ENCODE data around the gene PTPA.
"Not testable (repeated sequence)": the region's sequence is repeated elsewhere in the genome, so short reads cannot be mapped to it uniquely, and the experiment has no call there.

Gene PTPA

DNA sequence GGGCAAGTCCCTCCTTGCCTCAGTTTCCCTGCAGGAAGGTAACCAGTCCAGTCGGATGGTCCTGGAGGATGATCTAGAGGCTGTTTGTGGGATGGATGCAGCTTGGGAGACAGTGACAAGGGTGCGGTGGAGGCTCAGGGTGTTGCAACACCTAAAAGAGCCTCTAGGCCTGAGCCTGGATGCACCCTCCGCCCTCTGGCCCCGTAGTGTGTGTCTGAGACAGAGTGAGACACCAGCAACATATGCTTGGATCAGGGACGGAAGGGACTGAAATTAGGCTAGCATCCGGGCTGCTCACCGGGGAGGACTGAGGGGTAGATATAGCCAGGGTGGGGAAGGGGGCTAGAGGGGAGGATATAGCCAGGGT lies 1.7 kb upstream of the PTPA start:
- DNase-seq (ENCODE audit: low read depth) = no peak

DNA sequence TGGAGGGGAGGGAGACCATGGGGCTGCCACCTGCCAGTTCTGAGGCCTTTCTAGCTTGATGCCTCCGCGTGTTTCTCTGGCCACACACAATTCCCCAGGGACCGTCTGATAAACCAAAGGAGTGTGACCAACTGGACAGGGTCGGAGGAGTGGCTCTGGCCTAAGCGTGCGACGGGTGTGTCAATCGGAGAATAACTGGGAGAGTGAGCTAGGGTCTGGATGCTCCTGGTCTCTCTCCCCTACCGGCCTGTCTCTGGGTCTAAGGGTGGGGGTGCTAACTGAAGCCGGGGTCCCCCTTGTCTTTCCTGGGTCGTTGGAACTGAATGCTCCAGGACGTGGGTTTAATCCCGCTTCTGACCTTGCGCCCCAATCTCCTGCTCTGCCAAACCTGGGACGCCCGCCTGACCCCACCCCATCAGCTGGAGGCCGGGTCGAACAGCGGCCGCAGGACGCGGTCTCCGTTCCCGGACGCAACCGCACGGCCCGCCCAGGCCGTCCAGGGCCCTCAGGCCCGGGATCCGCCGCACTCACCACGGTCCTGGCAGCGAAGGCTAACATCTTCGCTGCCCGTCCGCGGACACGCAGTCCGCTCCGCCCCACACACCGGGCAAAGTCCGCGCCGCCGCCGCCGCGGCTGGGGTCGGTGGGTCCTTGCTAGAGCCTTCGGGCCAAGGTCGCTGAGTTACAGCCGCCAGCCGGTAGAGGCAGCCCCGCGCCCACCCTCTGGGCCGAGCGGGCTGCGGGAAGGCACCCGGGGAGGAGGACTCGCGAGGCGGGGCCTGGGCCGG lies 1.1 kb upstream of the PTPA start:
- DNase-seq (ENCODE audit: low read depth) = no peak

DNA sequence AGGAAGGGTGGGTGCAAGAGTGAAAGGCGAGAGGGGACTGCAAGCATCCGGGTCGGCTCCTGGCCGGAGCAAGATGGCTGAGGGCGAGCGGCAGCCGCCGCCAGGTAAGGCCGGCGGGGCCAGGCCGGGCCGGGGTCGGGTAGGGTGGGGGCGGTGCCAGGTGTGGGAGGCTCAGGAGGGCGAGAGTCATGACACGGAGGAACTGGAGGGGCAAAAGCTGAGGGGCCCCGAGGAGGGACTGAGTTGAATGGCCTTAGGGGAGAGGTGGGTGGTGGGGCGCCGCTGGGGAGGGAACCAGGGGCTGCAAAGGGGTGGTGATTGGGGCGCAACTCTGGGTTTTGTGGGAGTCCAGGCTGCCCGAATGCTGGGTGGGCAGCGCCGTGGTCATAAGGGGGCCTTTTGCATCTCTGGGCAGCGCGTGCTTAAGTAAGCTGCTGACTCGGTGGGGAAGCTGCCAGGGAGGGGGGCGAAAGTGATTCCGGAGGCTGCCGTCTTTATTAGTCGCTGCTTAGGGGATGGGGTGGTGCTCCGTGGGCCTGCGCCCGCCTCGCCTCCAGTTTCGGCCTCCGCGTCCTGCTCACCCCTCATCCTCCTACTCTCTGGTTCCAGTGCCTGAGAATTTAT lies 425 bp downstream of the PTPA start:
- no peak for DNase-seq (ENCODE audit: low read depth)

DNA sequence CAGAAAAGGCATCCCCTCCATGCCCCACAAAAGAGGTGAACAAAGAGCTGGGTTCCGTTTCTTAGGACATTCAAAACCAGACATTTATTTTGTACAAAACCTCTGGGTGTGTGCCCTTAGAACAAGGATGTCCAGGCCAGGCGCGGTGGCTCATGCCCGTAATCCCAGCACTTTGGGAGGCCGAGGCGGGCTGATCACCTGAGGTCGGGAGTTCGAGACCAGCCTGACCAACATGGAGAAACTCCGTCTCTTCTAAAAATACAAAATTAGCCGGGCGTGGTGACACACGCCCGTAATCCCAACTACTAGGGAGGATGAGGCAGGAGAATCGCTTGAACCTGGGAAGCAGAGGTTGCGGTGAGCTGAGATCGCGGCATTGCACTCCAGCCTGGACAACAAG lies 1.3 kb downstream of the PTPA start:
- not testable (repeated sequence) for DNase-seq (ENCODE audit: low read depth)

DNA sequence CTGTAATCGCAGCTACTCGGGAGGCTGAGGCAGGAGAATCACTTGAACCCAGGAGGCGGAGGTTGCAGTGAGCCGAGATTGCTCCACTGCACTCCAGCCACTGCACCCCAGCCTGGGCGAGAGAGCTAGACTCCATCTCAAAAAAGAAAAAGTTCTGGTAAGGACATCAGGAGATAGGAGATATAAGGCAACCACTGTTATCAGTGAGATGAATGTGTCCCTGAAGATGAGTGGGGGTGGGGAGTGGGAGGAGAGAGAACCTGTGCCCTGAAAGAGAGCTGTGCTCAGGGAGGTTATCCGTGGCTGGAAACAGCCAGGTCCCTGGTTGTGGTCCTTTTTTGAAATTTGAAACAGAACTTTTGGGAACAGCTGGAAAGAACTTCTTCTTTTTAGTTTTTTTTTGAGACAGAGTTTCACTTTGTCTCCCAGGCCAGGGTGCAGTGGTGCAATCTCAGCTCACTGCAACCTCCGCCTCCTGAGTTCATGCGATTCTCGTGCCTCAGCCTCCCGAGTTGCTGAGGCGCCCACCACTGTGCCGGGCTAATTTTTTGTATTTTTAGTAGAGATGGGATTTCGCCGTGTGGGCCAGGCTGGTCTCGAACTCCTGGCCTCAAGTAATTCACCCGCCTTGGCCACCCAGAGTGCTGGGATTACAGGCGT lies 2.6 kb downstream of the PTPA start:
- no peak for DNase-seq (ENCODE audit: low read depth)

DNA sequence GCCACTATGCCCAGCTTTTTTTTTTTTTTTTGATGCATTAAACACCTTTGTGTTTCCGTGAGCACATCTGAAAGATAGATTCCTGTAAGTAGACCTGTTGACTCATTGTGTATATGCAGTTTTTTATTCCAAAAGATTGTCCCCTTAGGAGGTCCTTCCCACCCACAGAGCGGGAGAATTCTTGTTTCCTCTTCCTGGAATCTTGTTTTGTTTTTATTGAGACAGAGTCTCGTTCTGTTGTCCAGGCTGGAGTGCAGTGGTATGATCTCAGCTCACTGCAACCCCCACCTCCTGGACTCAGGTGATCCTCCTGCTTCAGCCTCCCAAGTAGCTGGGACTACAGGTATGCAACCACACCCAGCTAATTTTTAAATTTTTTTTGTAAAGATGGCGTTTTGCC lies 7.6 kb downstream of the PTPA start:
- no peak for DNase-seq (ENCODE audit: low read depth)

DNA sequence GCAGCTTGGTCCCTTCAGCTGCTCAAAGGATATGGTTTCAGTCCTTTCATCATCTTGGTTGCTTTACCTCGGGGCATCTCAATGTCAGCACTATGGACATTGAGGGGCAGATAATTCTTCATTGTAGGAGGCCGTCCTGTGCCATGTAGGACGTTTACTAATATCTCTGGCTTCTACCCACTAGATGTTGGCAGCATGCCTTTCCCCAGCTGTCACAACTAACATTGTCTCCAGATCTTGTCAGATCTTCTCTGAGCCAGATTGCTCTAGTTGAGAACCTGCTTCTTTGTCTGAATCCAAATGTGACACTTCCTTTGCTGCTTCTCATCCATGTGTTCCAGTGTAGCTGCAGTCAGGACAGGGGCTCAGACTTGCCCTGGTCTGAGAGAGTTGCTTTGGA lies 10.3 kb downstream of the PTPA start:
- no peak for DNase-seq (ENCODE audit: low read depth)

DNA sequence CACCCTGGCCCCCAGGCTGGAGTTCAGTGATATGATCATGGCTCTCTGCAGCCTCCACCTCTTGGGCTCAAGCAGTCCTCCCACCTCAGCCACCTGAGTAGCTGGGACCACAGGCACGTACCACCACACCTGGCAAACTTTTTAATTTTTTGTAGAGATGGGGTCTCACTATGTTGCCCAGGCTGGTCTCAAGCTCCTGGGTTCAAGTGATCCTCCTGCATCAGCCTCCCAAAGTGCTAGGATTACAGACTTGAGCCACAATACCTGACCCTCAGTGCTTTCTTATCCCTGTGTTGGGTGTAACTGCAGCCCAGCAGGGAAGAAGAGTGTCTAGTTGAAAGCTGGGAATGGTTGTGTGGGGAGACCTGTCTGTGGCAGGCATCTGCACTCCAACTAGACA lies 10.9 kb downstream of the PTPA start:
- no peak for DNase-seq (ENCODE audit: low read depth)

DNA sequence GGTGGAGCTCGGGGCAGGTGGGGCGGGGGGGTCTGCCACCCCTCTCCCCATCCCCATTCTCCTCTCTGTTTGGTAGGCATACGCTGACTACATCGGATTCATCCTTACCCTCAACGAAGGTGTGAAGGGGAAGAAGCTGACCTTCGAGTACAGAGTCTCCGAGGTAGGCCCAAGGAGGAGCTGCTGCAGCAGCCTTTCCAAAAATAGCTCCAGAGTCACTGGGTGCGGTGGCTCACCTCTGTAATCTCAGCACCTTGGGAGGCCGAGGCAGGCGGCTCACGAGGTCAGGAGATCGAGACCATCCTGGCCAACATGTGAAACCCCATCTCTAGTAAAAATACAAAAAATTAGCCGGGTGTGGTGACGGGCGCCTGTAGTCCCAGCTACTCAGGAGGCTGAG lies 11.8 kb downstream of the PTPA start:
- not testable (repeated sequence) for DNase-seq (ENCODE audit: low read depth)

DNA sequence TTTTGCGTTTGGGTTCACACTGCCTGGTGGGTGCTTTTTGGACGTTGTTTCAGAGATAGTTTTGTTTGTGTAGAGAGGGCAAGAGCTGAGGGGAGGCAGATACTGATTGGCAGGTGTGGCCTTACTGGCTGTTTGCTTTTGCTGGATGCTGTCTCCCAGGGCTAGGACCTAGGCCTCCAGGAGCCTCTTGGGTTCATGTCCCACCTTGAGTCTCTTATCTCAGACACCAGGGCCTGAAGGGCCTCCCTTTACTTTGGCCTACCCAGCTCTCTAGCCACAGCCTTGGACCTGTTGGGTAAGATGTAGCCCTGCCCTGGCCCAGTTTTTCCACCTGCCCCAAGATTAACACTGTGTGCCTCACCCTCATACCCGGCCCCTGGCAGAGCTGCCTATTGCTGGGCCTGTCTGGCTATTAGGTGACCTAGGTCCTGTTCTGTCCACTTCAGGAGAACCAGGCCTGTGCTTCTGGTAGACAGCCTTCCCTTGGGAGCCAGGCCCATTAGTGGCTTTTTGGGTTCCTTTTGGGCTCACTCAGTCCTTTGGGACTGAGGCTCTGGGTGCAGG lies 13.4 kb downstream of the PTPA start:
- no peak for DNase-seq (ENCODE audit: low read depth)

DNA sequence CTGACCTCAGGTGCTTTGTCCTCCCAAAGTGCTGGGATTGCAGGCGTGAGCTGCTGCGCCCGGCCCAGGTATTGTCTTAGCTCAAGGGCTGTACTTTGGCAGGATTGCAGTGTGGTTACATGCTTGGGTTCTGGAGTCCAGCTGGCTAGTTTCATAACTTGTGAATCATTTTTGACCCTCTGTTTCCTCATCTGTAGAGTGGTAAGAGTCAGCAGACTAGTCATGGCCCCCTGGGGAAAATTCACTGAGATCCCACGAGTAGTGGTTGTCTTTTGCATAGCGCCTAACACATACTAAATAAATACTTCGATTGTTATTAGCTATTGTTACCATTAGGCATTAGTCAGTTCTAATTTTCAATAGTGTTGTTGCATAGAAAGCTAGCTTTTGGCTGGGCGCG lies 14.3 kb downstream of the PTPA start:
- DNase-seq (ENCODE audit: low read depth) = no peak

DNA sequence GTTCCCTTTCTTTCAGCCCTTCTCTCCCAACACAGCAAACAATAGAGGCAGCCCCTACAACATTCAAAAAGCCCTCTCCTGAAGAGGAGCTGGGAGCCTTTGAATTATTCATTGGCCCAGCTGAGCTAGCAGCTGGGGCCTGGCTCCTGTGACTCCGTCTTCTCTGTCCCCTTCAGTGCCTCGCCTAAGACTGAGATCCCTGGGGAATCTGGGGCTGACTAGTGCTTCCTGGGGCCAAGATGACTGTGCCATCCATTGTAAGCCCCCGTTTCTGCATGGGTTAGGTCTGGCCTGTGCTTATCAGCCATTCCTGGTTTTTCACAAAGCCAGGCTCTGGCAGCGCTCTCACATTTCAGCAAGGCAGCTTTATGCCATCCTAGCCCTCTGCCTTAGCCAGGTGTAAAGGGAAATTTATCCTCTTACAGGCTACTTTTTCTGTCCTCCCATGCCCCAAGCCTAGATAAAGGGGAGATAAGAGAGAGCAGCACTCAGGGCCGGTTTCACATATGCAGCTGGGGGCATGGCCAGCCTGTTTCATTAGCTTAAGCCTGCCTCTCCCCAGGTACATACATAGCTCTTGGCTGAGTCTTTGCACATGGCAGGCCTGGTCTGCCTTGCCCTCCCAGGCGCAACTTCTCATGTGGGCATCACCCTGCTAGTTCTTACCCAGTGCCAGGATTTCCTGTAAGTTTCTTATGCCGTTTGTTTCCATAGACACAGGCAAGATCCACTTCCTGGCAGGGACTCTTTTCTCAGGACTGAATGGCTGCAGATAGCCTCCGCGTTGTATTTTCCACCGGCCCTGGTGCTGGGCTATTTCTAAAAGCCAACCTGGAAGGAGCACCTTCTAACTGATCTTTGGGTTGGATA lies 15.8 kb downstream of the PTPA start:
- no peak for DNase-seq (ENCODE audit: low read depth)

DNA sequence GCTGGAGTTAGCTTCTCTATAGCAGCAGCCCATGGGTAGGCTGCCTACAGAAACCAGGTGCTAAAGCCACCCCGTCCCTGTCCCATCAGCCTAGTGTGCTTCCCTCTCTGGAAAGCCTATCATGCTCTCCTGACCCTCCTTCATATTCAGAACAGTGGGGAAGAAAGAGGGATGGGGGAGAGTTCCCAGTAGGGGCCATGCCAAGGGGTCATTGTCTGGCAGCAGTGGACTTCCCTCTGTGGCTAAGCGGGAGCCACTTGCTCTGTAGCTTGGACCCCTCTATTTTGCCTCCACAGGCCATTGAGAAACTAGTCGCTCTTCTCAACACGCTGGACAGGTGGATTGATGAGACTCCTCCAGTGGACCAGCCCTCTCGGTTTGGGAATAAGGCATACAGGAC lies 17.5 kb downstream of the PTPA start:
- no peak for DNase-seq (ENCODE audit: low read depth)

DNA sequence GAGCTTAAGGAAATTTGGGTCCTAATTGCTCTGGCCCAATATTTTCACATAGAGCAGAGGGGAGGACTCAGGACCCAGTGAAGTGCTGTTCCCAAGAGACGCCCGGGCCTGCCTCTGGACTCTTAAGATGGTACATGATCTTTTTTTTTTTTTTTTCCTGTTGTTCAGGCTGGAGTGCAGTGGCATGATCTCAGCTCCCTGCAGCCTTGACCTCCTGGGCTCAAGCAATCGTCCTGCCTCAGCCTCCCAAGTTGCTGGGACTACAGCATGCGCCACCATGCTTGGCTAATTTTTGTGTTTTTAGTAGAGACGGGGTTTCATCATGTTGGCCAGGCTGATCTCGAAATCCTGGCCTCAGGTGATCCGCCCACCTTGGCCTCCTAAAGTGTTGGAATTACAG lies 19.1 kb downstream of the PTPA start:
- not testable (repeated sequence) for DNase-seq (ENCODE audit: low read depth)

DNA sequence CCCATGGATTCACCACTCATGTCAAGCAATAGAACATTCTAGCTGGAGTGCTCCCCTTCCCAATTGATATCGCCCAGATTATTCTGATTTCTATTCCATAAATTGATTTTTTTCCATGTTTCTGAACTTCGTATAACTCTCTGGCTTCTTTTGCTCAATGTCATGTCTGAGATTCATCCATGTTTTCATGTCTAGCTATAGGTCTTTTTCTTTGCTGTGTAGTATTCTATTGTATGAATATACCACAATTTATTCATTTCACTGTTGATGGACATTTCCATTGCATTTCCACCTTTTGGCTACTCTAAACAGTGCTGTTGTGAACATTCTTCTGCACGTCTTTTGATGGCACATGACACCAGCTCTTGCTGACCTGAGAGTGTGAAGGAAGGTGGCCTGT lies 19.6 kb downstream of the PTPA start:
- DNase-seq (ENCODE audit: low read depth) = no peak

DNA sequence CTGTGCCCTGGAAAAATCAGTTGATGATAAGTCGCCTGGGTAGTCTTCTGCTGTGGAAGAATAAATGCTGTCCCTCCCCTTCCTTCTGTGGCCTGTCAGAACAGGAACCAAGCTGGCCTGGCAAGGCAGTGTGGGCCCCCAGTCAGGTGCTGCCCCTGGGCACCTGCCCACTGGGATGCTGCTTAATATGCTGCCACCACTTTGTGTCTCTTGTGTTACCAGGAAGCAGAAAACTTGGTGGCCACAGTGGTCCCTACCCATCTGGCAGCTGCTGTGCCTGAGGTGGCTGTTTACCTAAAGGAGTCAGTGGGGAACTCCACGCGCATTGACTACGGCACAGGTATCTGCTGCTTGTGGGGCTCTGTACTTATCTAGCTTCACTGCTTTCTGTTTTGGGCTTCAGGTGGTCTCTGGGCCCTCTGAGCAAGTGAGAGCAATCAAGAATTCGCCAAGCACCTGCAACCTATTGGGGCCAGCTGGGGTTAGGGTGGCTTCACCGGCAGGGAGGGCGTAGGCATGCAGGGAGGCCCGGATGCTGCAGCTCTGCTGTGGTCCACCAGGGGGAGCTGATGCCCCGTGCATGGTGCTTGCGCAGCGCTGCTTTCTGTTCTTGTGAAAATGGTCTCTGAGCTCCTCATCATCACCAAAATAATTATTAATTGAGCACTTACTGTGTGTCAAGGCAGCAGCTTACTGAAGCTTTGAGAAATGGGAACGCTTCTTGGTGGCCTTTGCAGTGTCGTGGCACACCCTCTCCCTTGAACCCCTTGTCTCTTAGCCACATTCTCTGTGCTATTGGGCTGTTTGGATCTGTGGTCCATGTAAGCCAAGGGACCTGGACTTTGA lies 20.3 kb downstream of the PTPA start:
- DNase-seq (ENCODE audit: low read depth) = peak; percentile 76

DNA sequence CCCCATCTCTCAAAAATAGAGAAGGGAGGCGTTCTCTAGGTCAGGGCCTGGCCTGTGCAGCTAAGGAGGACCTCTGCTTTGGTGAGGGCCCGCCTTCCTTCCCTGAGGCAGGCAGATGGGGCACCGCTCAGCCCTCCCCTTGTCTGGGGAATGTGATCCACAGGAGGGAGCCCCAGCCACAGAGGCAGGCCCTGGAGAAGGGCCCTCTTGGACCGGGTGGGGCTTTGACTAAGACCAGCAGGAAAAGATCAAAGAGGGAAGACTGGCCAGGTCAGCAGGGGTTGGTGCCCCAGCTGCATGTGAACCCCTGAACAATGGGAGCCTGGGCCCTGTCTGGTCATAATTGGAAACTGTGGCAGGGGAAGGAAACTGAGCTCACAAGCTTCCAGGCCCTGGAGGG lies 21.9 kb downstream of the PTPA start:
- DNase-seq (ENCODE audit: low read depth) = no peak

DNA sequence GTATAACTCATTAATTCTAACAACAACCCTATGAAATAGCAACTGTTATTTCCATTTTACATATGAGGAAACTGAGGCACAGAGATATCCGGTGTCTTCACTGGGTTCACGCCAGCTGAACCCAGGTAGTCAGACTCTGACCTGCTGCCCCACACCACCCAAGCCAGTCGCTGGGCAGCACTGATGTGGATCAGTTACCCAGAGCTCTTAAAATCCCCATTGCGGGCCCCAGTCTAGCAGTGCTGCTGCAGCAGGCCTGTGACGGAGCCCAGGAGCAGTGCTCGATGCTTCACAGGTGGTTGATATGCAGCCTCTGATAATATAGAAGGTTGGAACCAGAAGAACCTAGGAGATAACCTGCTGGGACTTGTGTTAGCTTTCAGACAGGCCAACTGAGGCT lies 24.3 kb downstream of the PTPA start:
- no peak for DNase-seq (ENCODE audit: low read depth)

DNA sequence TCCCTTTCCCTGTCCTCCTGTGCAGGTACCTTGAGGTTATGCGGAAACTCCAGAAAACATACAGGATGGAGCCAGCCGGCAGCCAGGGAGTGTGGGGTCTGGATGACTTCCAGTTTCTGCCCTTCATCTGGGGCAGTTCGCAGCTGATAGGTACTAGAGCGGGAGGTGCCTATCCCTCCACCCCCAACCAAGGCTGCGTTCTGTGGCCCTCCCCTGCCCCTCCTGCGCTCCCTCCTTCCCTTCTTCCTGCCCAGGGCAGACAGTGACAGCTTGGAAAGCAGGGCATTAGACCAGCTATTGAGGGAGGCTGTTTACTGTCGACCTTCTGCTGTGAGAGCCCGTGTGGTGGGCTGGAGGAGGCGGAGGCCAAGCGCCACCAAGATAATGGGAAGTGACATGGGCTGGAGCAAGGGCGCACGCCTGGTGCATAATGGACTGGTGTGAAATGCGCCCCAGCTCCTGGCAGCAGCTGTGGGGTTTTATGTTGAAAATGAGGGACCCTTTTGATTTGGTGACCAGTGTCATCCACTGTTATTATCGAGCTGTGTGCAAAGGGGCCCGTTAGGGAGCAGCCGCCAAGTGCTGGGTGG lies 25.3 kb downstream of the PTPA start:
- no peak for DNase-seq (ENCODE audit: low read depth)

DNA sequence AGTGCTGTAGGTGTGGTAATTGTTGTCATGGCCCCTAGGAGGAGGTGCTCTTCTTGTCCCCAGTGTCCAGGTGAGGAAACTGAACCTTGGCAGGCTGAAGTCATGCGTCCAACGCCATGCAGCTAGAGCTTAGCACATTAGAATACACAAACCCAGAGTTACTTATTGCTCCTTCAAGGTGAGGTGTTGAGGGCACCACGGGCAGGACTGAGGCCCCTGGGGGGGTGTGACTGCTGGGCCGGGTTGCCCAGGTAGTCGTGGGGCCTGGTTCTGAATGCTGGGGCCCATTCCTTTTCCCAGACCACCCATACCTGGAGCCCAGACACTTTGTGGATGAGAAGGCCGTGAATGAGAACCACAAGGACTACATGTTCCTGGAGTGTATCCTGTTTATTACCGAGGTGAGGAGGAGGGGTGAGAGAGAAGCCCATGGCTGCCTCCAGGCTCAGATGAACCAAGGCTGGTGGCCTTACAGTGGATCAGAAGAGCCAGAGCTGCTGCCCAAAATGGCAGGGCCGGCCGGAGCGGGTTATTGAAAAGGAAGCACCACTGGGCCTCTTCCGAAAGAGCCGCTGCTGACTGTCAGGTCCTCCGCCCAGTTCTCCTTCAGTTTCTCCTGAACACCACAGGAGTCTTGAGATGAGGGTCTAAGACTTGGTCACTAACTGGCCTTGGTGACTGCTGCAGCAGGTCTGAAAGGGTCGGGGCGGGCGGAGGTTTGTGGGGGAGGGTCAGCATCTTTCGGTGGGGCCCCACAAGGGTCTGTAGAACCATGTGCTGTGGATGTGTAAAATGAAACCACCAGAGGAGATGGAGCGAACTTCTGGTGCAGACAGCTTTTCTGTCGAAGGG lies 26.3 kb downstream of the PTPA start:
- DNase-seq (ENCODE audit: low read depth) = no peak

Measured in stimulated activated CD8-positive, alpha-beta memory T cell treated with anti-CD3 and anti-CD28 coated beads, Interleukin-15, amount 100 ng/mL, for 1 hour (primary cell).